ENCODE results near the gene PPP2CA.
"Not testable (repeated sequence)": the region's sequence is repeated elsewhere in the genome, so short reads cannot be mapped to it uniquely, and the experiment has no call there.

The PPP2CA gene
- 14.4 to 24.8 (median 17.5) reads per million in 17 experiments for total RNA-seq

DNA sequence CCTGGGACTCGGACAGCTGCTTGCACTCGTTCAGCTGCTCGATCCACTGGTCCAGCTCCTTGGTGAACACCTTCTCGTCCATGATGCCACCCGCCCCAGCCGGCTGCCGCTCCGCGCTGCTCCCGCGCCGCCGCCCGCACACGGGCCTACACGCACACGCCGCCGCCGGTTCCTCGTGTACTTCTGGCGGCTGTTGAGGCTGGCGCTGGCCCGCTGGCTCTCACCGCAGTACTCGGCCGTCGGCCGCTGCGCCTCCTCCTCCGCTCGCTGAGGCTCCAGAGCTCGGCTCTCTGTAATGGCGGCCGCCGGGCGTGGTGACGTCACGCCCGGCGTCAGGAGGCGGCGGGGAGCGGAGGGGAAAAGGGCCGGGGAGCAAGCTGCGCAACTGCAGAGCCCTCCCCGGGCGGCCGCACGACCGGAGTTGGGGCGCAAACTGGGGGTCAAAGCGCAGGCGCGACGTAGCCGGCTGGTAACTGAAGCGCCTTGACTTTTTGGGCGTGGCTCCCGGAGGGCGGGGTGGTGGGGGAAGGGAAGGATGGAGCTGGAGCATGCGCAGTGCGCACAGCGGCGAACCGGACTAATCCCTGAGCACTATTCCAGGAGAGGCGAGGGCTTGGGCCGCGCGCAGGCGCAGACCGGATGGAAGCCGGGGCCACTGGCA, at the start of gene PPP2CA:
Gene PPP2CA, minus strand, starts transcription at position 294 of the 661 bp plus-strand sequence. Its CDS starts 212 bp downstream, at position 82.
- DNase-seq: peak; percentile 99

GRCh38 chr5:134273642-134274395, 47.9 kb upstream of the PPP2CA start:
- DNase-seq: no peak

DNA sequence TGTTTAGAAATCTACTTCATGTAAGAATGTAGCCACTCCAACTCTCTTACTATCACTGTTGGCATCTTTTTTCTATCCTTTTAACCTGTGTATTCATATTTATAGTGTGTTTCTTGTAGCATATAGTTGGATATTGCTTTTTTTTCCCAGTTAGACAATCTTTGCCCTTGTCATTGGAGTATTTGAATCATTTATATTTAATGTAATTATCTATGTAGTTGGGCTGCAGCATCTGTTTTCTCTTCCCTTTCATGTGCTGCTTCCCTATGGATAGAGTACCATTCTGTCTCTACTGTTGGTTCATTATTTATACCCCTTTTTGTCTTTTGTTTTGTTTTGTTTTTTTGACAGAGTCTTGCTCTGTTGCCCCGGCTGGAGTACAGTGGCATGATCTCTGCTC, 45.2 kb upstream of the PPP2CA start:
- no peak for DNase-seq

- no peak for DNase-seq
Measured at GRCh38 chr5:134268919-134269318, 43.0 kb upstream of the PPP2CA start.

- no peak for DNase-seq
Measured at GRCh38 chr5:134268019-134268601, 42.2 kb upstream of the PPP2CA start.

GRCh38 chr5:134267366-134268018, 41.6 kb upstream of the PPP2CA start:
- DNase-seq: no peak

- DNase-seq: peak in 1 of 4 experiments; percentile 18
Measured at GRCh38 chr5:134263801-134264200, 37.9 kb upstream of the PPP2CA start.

GRCh38 chr5:134262629-134263028, 36.8 kb upstream of the PPP2CA start:
- not testable (repeated sequence) for DNase-seq

- no peak for DNase-seq
Measured at GRCh38 chr5:134258896-134259295, 33.0 kb upstream of the PPP2CA start.

- DNase-seq: no peak
Measured at GRCh38 chr5:134257176-134257575, 31.3 kb upstream of the PPP2CA start.

DNA sequence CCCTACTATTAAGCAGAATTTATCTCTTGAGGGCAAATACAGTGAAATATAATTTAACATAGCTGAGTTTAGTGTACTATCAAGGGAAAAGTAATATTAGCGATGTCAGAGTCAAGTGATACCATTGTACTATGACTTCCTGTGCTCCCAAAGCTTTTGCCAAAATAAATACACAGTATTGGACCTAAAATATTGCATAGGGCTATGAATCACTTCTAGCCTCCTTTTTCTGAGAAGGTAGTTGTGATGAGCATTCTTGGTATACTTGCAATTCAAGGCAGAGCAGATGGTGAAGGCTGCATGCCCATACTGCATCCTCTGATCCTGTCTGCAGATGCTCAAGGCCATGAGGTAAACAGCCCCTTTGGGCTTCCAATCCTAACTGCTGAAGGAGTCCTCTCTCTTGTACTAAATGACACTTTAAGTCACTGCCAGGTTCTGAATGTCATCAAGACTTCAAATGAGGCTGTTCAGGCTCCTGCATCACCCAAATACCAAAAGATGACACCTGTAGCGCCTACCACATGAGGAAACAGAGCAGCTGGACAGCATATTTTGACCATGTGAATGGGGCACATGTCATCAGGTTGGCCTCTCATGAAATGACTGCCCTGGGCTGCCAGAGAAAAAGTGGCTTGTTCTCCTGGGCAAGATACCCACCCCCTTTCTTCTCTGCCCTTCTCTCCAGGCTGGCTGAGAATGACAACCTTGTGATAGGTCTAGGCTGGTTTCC, 29.7 kb upstream of the PPP2CA start:
- peak in 2 of 4 experiments; percentile 24 to 28 for DNase-seq

GRCh38 chr5:134253368-134254153, 27.7 kb upstream of the PPP2CA start:
- not testable (repeated sequence) for DNase-seq

DNA sequence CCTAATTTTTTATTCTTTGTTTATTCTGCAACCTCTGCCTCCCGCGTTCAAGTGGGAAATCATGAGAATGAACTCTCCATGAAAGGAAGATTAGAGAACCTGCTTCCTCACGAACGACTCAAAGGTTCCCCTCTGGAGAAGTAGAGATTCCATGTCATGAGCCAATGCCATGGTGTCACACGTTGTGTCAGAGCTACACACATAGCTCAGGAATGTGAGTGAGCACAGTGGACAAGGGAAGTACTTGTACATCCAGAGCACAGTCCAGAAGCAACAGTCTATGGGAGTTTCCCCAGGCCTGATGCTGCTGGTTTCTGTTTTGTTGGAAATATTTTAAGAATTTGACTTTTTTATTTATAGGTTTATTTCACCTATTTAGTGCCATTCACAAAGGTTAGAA, 26.8 kb upstream of the PPP2CA start:
- DNase-seq: peak; percentile 54 to 78 (median 66)

DNA sequence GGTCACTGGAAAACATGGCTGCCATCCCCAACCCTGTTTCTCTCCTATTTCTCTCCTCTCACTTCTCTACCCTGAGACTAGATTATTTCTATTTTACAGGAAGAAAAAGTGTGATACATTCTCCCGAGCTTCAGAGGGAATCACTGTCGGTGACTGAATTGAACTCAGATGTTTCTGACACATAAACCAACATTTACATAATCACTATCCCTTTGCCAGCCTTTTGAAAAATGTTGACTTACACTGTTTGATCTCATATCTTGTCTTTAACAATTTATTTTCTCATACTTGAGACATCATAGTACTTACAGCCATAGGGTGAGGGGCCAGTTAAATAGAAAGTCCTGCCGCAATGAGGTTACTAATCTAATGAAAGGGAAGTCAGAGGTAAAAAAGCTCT, 25.1 kb upstream of the PPP2CA start:
- no peak for DNase-seq

DNA sequence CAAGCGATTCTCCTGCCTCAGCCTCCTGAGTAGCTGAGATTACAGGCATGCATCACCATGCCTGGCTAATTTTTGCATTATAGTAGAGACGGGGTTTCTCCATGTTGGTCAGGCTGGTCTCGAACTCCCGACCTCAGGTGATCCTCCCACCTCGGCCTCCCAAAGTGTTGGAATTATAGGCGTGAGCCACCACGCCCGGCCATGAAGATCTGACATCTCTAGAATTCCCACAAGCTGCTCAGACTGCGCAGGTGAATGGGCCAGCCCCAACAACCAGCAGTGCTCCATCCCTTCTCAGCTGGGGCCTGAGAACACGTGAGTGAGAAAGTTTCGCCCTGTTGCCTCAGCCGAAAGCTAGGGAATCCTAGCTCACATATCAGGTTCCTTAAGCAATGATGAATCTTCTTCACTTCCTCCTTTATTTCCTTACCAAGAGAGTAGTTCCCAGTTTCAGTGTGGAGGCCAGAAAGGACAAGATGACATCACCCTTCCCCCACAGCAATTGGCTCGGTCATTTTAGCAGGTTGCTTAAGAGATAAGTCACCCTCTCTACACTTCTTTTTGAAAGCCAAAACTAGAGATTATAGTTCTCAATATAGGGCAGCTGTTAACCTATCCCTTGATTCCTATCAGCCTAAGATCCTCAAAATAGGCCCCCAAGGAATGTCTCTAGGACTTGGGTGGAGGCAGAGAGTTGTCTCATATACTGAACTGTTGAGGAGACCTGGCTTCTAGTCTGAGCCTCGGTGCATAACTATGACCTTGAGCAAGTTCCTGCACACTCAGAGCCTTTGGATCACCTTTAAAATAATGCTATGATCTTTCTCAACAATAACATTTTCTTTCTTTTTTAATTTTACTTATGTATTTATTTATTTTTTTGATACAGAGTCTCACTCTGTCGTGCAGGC, 23.9 kb upstream of the PPP2CA start:
- DNase-seq: peak; percentile 87 to 97 (median 92)

GRCh38 chr5:134248256-134248655, 22.4 kb upstream of the PPP2CA start:
- peak in 3 of 4 experiments; percentile 20 to 57 (median 57) for DNase-seq

DNA sequence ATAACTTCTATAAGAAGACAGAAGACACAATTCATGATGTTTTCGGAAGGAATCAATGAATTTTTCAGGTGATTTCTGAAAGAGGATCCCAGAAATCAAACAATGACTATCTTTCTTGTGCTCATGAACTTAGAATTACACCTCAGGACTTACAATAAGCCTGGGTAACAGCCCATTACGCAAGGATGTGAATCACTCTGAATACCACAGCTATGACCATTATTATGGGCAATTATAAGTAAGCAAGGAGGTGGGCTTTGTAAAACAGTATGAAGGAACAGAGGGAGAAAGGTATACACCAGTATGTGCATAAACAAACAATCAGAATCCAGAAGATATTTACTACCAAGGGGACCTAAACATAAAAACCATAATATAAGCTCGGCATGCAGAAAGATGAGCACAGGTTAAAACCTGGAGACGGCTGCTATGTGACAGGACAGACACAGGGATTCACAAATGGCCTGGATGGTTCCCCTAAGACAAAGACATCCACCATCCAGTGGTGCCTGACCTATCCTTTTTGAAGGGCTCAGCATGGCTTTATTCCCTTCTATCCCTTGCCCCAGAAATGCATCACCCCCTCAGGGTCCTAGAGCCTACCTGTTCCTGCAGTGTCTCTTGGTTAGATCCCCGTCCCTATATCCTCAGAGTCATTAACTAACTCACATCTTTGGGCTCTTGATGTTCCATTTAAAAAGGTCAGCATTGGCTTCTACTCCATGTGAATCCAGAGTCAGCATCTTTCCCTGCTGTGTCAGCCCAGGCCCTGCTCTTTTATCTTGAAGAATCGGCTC, 21.8 kb upstream of the PPP2CA start:
- DNase-seq: peak in 2 of 4 experiments; percentile 34 to 35

- no peak for DNase-seq
Measured at GRCh38 chr5:134246771-134247427, 21.0 kb upstream of the PPP2CA start.

DNA sequence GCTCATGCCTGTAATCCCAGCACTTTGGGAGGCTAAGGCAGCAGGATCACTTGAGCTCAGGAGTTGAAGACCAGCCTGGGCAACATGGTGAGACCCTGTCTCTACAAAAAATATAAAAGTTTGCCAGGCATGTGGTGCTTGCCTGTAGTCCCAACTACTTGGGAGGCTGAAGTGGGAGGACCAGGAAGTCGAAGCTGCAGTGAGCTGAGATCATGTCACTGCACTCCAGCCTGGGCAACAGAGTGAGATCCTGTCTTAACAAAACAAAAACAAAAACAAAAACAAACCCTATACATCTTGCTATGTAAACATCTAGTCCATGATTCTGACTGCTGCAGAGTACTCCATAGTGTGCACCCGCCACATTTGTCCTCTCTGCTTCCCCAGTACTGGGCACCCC, 19.8 kb upstream of the PPP2CA start:
- DNase-seq: no peak

All from suppressor macrophage (primary cell).